AG04449 (cell line): Measurements from ENCODE around the gene FOXP1.

Source experiments
- CTCF ChIA-PET: fragments of 350-600 bp; formaldehyde crosslinking; extraction: SDS; loops from one replicate; lab custom pipeline; 2021; ENCODE audit warnings: antibody characterized with exemption; lab: Yijun Ruan, JAX
- POLR2A ChIA-PET: fragments of 400-600, 350-600 bp; formaldehyde crosslinking; extraction: SDS; loops from one replicate; lab custom pipeline; 2020; ENCODE audit warnings: antibody characterized with exemption, inconsistent platforms; lab: Yijun Ruan, JAX
- DNase-seq: peaks from one replicate; pipeline ENCODE4 v3.0.0-alpha.2; 2010; ENCODE audit warnings: low read depth, low spot score
- H3K4me3 ChIP-seq: 2 replicates; pipeline ENCODE4 v1.5.1; 2011; ENCODE audit warnings: low read depth, mild to moderate bottlenecking, control low read depth, low read length
- TF ChIP-seq, protein P1 (sequence below): IDR thresholded peaks from one replicate; pipeline ENCODE4 v1.5.1; 2011; ENCODE audit warnings: mild to moderate bottlenecking, moderate library complexity, low read length, control low read depth, inconsistent platforms; ENCODE audit not compliant: insufficient read depth; ENCODE audit errors: missing control alignments

FOXP1 gene

GRCh38 chr3:71488391-71488809 lies 95.1 kb downstream of the FOXP1 start:
- DNase-seq: no peak
- ChIA-PET POLR2A (no interaction called here), CTCF (no interaction called here)
- H3K4me3 ChIP-seq: no peak overlapping the region
- TF ChIP-seq, protein P1, sequence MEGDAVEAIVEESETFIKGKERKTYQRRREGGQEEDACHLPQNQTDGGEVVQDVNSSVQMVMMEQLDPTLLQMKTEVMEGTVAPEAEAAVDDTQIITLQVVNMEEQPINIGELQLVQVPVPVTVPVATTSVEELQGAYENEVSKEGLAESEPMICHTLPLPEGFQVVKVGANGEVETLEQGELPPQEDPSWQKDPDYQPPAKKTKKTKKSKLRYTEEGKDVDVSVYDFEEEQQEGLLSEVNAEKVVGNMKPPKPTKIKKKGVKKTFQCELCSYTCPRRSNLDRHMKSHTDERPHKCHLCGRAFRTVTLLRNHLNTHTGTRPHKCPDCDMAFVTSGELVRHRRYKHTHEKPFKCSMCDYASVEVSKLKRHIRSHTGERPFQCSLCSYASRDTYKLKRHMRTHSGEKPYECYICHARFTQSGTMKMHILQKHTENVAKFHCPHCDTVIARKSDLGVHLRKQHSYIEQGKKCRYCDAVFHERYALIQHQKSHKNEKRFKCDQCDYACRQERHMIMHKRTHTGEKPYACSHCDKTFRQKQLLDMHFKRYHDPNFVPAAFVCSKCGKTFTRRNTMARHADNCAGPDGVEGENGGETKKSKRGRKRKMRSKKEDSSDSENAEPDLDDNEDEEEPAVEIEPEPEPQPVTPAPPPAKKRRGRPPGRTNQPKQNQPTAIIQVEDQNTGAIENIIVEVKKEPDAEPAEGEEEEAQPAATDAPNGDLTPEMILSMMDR: no peak

DNA sequence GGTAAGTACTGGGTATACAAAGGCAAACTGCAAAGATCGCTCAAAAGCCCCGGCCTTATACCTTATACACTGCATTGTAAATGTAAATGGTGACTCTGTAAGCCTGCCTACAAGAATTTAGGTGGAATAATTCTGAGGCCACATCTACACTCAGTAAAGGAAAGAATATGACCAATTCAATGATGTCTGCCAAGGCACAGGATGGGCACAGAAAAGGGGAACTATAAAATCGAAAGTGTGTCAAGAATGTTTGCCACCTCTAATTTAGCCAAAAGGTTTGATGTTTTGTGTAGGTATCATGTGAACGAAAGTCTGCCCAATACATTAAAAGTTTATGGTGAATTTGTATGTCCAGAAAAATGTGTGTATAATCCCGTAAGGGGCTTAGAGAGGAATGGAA lies 96.1 kb downstream of the FOXP1 start:
- TF ChIP-seq, protein P1: no peak
- CTCF ChIA-PET: no interaction called here
- no peak overlapping the region for H3K4me3 ChIP-seq
- no peak for DNase-seq
- POLR2A ChIA-PET: no interaction called here

DNA sequence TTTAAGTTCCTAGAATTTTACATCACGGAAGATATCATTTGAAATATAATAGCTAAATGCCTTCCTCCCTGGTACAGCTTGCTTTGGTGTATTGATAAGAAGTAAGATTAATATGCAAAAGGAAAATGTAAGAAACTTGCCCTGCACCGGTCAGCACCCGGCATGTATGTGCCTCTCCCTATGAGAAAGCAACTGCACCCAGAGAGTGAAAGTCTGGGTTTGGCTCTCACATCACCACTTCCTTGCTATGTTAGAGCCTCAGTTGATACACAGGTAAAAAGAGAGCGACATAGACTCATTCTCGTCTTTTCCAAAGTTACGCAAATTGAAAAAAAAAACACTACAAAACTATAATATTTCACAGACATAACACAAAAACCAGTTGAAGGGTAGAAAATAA lies 96.7 kb downstream of the FOXP1 start:
- CTCF ChIA-PET: interaction anchor here (0.6 to 0.7 kb wide), 2 partner anchors 9 to 116 kb away, joined by 3 to 4 read pairs; no protein-coding TSS in a partner anchor
- DNase-seq: no peak

GRCh38 chr3:71485896-71486295 lies 97.6 kb downstream of the FOXP1 start:
- ChIA-PET POLR2A (no interaction called here), CTCF (no interaction called here)
- DNase-seq: no peak
- no peak overlapping the region for H3K4me3 ChIP-seq
- TF ChIP-seq, protein P1: no peak

More for the DNA sequence above, 96.7 kb downstream of the FOXP1 start:
- POLR2A ChIA-PET: no interaction called here
- TF ChIP-seq, protein P1: no peak
- no peak overlapping the region for H3K4me3 ChIP-seq

DNA sequence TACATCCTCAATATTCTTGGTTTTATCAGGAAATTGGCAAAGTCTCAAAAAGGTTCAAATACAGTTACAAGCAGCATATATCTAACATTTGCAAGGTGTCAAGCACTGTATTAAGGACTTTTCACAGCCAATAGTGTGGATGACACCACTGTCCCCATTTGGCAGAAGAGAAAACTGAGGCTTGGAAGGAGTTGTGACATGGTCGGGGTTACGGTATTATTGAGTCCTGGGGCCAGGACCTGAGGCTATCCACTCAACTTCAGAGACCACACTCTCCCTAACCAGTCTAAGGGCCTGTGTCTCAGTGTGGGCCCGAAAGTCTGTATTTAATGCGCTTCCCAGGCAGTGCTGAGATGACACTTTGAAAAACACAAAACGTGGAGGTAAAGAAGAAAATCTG lies 99.1 kb downstream of the FOXP1 start:
- TF ChIP-seq, protein P1: no peak
- POLR2A ChIA-PET: no interaction called here
- no peak overlapping the region for H3K4me3 ChIP-seq
- CTCF ChIA-PET: no interaction called here
- no peak for DNase-seq

DNA sequence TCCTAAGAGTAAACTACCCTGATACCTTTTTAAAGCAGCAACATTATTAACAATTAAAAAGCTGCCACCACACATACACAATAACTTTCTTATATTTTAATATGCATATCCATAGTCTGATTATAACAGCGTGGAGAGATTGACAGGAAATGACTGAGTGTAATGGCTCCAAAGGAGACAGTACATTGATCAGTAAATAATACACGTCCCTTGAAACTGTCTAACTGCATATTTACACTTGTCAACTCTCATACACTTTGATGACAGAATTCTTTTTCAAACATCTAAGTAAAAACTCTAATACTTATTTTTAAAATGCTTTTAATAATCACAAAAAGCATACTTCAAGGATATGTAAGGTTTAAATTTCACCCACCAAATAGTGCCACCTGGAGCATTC lies 99.5 kb downstream of the FOXP1 start:
- DNase-seq: no peak
- ChIA-PET POLR2A (interaction anchor here (0.6 kb wide), 1 partner anchor 103 kb away, joined by 3 read pairs; no protein-coding TSS in a partner anchor), CTCF (interaction anchor here (0.7 kb wide), 1 partner anchor 17 kb away, joined by 3 read pairs; no protein-coding TSS in a partner anchor)
- TF ChIP-seq, protein P1: no peak
- H3K4me3 ChIP-seq: no peak overlapping the region
